OCI-LY7 (cell line): ENCODE results near the gene POLR2F.

Experiments used
- EZH2phosphoT487 ChIP-seq: fragments of 200-600 bp; sonication (generic); IDR thresholded peaks from 2 replicates; pipeline ENCODE4 v1.6.1; 2018; ENCODE audit warnings: low read depth, borderline replicate concordance, mild to moderate bottlenecking, mixed run types, antibody characterized with exemption, low read length, moderate library complexity, mixed read lengths
- TF ChIP-seq, protein P1 (sequence below): fragments of 200-600 bp; sonication (generic); conservative IDR thresholded peaks from 2 replicates; pipeline ENCODE4 v1.5.1; 2014; ENCODE audit warnings: mild to moderate bottlenecking, antibody characterized with exemption, low read length, moderate library complexity, mixed read lengths

- TF ChIP-seq, protein P1, sequence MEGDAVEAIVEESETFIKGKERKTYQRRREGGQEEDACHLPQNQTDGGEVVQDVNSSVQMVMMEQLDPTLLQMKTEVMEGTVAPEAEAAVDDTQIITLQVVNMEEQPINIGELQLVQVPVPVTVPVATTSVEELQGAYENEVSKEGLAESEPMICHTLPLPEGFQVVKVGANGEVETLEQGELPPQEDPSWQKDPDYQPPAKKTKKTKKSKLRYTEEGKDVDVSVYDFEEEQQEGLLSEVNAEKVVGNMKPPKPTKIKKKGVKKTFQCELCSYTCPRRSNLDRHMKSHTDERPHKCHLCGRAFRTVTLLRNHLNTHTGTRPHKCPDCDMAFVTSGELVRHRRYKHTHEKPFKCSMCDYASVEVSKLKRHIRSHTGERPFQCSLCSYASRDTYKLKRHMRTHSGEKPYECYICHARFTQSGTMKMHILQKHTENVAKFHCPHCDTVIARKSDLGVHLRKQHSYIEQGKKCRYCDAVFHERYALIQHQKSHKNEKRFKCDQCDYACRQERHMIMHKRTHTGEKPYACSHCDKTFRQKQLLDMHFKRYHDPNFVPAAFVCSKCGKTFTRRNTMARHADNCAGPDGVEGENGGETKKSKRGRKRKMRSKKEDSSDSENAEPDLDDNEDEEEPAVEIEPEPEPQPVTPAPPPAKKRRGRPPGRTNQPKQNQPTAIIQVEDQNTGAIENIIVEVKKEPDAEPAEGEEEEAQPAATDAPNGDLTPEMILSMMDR: no peak
- no peak for TF ChIP-seq EZH2phosphoT487
Measured at GRCh38 chr22:37907036-37907954, 46.2 kb upstream of the POLR2F start.
